BLaER1 treated with 17β-estradiol and CSF1 and Interleukin-3, amounts not matched to agents 10 nM and 100 nM (cell line): ENCODE results near the gene MMP28.

Experiments used
- H3K27ac ChIP-seq, 11 experiments: shearing (Covaris generic); formaldehyde crosslinking; 2 replicates each; pipeline ENCODE4 v1.8.1; 2022
- H3K27me3 ChIP-seq, 11 experiments: shearing (Covaris generic); formaldehyde crosslinking; 2 replicates each; pipeline ENCODE4 v1.8.1; 2022
- H3K36me3 ChIP-seq, 11 experiments: shearing (Covaris generic); formaldehyde crosslinking; 2 replicates each; pipeline ENCODE4 v1.8.1; 2022
- H3K4me1 ChIP-seq, 10 experiments: shearing (Covaris generic); formaldehyde crosslinking; 2 replicates each; pipeline ENCODE4 v1.8.1; 2022
- H3K4me2 ChIP-seq, 11 experiments: shearing (Covaris generic); formaldehyde crosslinking; 2 replicates each; pipeline ENCODE4 v1.8.1; 2022
- H3K4me3 ChIP-seq, 10 experiments: shearing (Covaris generic); formaldehyde crosslinking; 2 replicates each; pipeline ENCODE4 v1.8.1; 2022
- H3K9ac ChIP-seq, 11 experiments: shearing (Covaris generic); formaldehyde crosslinking; 2 replicates each; pipeline ENCODE4 v1.8.1; 2022
- H3K9me3 ChIP-seq, 11 experiments: shearing (Covaris generic); formaldehyde crosslinking; replicated peaks in 1 of 11; 2 replicates each; pipeline ENCODE4 v1.8.1; 2022
- H4K20me1 ChIP-seq, 11 experiments: shearing (Covaris generic); formaldehyde crosslinking; 2 replicates each; pipeline ENCODE4 v1.8.1; 2022
- Cebpa-rat ChIP-seq, 11 experiments: shearing (Covaris generic); IDR thresholded peaks; 2 replicates each; pipeline ENCODE4 v1.8.1; 2022

Gene MMP28

DNA sequence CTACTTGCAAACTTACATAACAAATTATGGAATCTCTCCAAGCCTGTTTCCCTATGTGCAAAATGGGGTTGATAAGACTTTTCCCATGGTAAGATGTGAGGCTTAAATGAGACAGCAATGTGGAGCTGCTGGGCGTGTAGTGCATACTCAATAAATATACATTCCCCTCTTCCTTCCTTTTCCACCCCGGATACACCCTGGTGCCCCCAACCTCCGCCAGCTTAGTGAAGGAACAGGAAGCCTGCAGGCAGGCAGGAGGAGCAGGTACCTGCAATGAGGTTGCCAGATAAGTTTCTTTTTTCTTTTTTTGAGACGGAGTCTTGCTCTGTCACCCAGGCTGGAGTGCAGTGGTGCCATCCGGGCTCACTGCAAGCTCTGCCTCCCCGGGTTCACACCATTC is 19.9 kb downstream of the MMP28 start:
- no peak overlapping the region for H3K4me3 ChIP-seq
- no peaks in the 10 kb centered on the region for H3K9me3 ChIP-seq
- peaks cover 10 to 69% (median 47%) of the 10 kb centered on the region in 10 experiments; a peak in 19 of 20 replicates for H3K4me1 ChIP-seq
- peak overlapping the region in 9 of 11 experiments; percentile 39 to 92 (median 77); a peak in 17 of 22 replicates for H3K4me2 ChIP-seq
- peaks cover 0 to 3% (median 0%) of the 10 kb centered on the region in 11 experiments; a peak in 1 of 22 replicates for H3K27me3 ChIP-seq
- no peak overlapping the region; a peak in 1 of 22 replicates for H3K9ac ChIP-seq
- no peaks in the 10 kb centered on the region for H3K36me3 ChIP-seq
- TF ChIP-seq Cebpa-rat (IDR thresholded peaks at IDR 0.05), result no peak
- no peak overlapping the region for H3K27ac ChIP-seq
- H4K20me1 ChIP-seq, result no peaks in the 10 kb centered on the region

DNA sequence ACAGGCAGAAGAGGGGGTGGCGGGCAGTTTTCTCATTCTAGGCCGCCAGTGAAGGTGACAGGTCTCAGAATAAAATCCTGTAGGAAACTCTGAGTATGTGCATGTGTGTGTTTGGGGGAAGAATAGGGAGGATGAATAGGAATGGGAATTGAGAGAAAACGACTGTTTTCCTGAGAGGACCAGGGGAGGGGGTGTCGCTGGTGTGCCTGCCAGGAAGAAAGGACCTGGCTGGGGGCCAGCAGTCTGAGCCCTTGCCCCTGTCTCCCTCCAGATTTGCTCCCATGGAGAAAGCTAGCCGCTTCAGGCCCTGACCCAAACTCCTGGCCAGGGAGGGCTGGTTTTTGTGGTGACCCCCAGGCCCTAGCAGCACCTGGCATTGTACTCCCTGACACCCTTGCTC is 20.4 kb downstream of the MMP28 start:
- H3K27ac ChIP-seq, result no peak overlapping the region
- no peak overlapping the region for H3K4me3 ChIP-seq
- H3K9me3 ChIP-seq, result no peaks in the 10 kb centered on the region
- H3K36me3 ChIP-seq, result no peaks in the 10 kb centered on the region
- no peak for TF ChIP-seq Cebpa-rat (IDR thresholded peaks at IDR 0.05)
- peak overlapping the region in 9 of 11 experiments; percentile 39 to 92 (median 77); a peak in 17 of 22 replicates for H3K4me2 ChIP-seq
- H3K4me1 ChIP-seq, result peaks cover 10 to 69% (median 49%) of the 10 kb centered on the region in 10 experiments; a peak in 19 of 20 replicates
- no peaks in the 10 kb centered on the region for H4K20me1 ChIP-seq
- no peak overlapping the region; a peak in 1 of 22 replicates for H3K9ac ChIP-seq
- H3K27me3 ChIP-seq, result peaks cover 0 to 3% (median 0%) of the 10 kb centered on the region in 11 experiments; a peak in 1 of 22 replicates

DNA sequence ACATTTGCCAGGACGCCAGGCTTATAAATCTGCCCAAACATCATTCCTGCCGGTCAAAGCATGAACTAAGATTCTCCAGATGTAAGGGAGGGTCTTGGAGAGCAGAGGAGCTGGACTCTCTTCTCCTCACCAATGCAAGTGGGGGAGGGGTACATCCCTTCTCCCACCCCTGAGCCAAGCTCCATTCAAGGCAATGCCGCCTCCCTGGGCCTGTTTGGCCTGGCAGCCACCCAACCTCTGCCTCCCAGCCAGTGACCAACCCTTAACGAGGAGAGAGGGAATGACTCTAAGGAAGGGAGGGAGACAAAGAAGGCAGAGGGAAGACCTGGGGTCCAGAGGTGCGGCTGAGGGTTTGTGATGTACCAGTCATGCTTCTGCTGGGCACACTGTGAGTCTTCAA is 20.9 kb downstream of the MMP28 start:
- Histone ChIP-seq H3K9me3 (no peaks in the 10 kb centered on the region), H3K9ac (peak overlapping the region in 5 of 11 experiments; percentile 39 to 64 (median 61); a peak in 7 of 22 replicates), H3K36me3 (no peaks in the 10 kb centered on the region), H3K4me3 (no peak overlapping the region), H3K4me2 (peak overlapping the region; percentile 19 to 92 (median 76); a peak in 21 of 22 replicates), H3K4me1 (peaks cover 10 to 69% (median 49%) of the 10 kb centered on the region in 10 experiments; a peak in 19 of 20 replicates), H3K27me3 (peaks cover 0 to 3% (median 0%) of the 10 kb centered on the region in 11 experiments; a peak in 1 of 22 replicates), H4K20me1 (no peaks in the 10 kb centered on the region), H3K27ac (peak overlapping the region in 6 of 11 experiments; percentile 21 to 70 (median 61); a peak in 10 of 22 replicates)
- TF ChIP-seq Cebpa-rat (IDR thresholded peaks at IDR 0.05), result no peak

DNA sequence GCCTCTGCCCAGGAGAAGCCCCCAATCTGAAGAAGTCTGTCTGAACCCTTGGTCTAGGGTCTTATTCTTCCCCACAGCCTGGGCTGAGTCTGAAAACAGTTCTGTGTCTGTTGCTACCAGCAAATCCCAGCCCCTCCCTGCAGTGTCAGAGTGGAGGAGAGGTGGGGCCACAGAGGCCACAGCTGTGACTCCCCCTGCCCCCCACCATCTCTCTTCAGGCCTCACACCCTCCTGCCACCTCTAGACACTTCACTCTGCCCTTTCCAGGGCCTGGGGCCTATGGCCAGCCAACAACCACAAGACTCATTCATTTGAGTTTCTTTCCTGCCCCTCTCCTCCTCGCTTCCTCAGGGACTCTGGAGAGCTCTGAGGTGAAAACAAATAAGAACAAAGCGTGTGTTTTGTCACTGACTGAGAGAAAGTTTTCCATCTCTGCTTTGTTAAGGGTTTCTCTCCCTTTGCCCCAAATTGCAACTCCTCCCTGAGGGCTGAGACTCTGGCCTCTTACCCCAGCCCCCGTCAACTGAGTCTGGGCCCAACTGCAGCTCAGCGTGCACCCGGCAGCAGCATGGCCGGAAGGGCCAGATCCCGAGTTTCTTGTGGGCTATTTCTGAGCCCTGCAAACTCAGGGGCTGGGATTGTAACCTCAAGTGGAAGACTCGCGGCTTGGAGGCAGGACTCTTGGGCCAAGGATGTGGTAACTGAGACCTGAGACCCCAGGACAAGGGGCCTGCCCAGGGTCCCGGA is 21.6 kb downstream of the MMP28 start:
- Histone ChIP-seq H3K27me3 (peaks cover 0 to 3% (median 0%) of the 10 kb centered on the region in 11 experiments; a peak in 1 of 22 replicates), H3K36me3 (no peaks in the 10 kb centered on the region), H3K4me3 (no peak overlapping the region; a peak in 1 of 20 replicates), H3K4me1 (peaks cover 10 to 64% (median 49%) of the 10 kb centered on the region in 10 experiments; a peak in 19 of 20 replicates), H3K27ac (peak overlapping the region in 8 of 11 experiments; percentile 21 to 70 (median 56); a peak in 14 of 22 replicates), H4K20me1 (no peaks in the 10 kb centered on the region), H3K9me3 (no peaks in the 10 kb centered on the region), H3K9ac (peak overlapping the region in 8 of 11 experiments; percentile 0 to 64 (median 48); a peak in 11 of 22 replicates), H3K4me2 (peak overlapping the region; percentile 19 to 92 (median 76); a peak in 21 of 22 replicates)
- TF ChIP-seq Cebpa-rat (IDR thresholded peaks at IDR 0.05), result no peak

DNA sequence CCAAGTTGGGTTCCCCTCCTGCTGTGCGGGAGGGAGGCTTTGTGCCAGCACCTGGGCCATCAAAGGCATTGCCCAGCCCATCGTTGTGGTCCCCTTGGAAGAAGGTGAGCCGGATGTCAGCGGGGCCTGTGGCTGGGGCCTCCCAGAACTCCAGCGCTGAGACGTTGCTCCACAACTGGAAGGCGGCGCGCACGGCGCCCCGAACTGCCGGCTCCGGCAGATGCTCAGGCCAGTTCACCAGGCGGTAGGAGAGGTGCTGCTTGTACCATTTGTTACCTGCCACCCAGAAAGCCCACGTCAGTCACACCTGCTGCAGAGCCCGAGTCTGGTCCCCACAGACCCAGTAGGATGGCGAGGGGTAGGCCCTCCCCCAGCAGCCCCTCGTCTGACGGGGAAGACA is 22.3 kb downstream of the MMP28 start:
- H3K9me3 ChIP-seq, result no peaks in the 10 kb centered on the region
- H3K9ac ChIP-seq, result peak overlapping the region in 7 of 11 experiments; percentile 11 to 64 (median 56); a peak in 10 of 22 replicates
- no peak for TF ChIP-seq Cebpa-rat (IDR thresholded peaks at IDR 0.05)
- peak overlapping the region in 10 of 11 experiments; percentile 19 to 92 (median 76); a peak in 20 of 22 replicates for H3K4me2 ChIP-seq
- H3K4me3 ChIP-seq, result no peak overlapping the region; a peak in 1 of 20 replicates
- no peaks in the 10 kb centered on the region for H3K36me3 ChIP-seq
- H3K4me1 ChIP-seq, result peaks cover 10 to 59% (median 49%) of the 10 kb centered on the region in 10 experiments; a peak in 19 of 20 replicates
- H4K20me1 ChIP-seq, result no peaks in the 10 kb centered on the region
- peaks cover 0 to 3% (median 0%) of the 10 kb centered on the region in 11 experiments; a peak in 1 of 22 replicates for H3K27me3 ChIP-seq
- peak overlapping the region in 8 of 11 experiments; percentile 21 to 70 (median 56); a peak in 14 of 22 replicates for H3K27ac ChIP-seq

DNA sequence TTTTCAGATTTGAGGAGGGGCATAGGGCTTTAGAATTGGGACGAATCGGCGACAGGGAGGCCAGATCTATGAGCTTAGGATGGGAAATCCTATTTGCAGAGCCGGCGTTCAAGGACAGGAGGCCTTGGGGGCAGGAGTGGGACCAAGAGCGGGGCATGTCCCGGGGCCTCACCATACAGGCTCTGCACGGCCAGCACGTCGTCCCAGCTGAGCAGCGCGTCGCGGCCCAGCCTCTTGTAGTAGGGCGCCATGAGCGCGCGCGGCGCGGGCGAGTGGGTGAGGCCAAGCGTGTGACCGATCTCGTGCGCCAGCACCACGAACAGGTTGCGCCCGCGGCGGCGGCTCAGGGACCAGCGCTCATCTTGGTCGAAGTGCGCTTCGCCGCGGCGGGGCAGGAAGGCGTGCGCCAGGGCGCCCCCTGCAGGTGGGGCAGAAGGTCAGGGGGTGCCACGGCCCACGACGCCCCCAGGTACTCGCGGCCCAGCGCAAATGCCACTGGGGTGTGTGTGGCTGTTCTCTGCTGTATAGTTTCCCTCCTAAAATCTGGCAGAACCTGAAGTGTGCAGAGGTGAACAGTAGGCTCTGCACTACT is 25.4 kb downstream of the MMP28 start:
- H3K4me1 ChIP-seq, result peaks cover 10 to 61% (median 48%) of the 10 kb centered on the region in 10 experiments; a peak in 19 of 20 replicates
- H3K27ac ChIP-seq, result no peak overlapping the region
- H3K9ac ChIP-seq, result no peak overlapping the region
- H3K4me3 ChIP-seq, result no peak overlapping the region
- H3K4me2 ChIP-seq, result no peak overlapping the region
- H3K36me3 ChIP-seq, result no peaks in the 10 kb centered on the region
- peaks cover 0 to 6% (median 0%) of the 10 kb centered on the region in 11 experiments; a peak in 2 of 22 replicates for H3K27me3 ChIP-seq
- no peaks in the 10 kb centered on the region for H3K9me3 ChIP-seq
- no peak for TF ChIP-seq Cebpa-rat (IDR thresholded peaks at IDR 0.05)
- H4K20me1 ChIP-seq, result peaks cover 0 to 16% (median 0%) of the 10 kb centered on the region in 11 experiments; a peak in 3 of 22 replicates

DNA sequence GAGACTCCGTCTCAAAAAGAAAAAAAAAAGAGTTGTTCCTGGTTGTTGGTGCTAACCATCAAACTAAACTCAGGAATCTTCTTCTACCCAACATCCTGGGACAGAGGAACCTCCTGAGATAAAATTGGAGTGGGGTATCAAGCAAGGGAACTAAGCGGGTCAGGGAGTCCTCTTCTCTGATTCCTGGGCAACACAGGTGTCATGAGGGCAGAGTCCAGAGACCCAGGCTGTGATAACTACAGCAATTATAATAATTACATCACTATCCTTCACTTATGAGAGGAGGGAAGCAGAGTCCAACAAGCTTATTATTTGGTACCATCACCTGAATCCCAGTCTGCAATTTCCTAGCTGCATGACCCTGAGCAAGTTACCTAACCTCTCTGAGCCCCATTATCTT is 26.6 kb downstream of the MMP28 start:
- Histone ChIP-seq H3K9me3 (no peaks in the 10 kb centered on the region), H3K27ac (no peak overlapping the region), H3K4me3 (no peak overlapping the region), H3K4me2 (no peak overlapping the region), H3K27me3 (peaks cover 0 to 9% (median 0%) of the 10 kb centered on the region in 11 experiments; a peak in 2 of 22 replicates), H3K36me3 (no peaks in the 10 kb centered on the region), H4K20me1 (peaks cover 0 to 23% (median 0%) of the 10 kb centered on the region in 11 experiments; a peak in 3 of 22 replicates), H3K4me1 (peaks cover 6 to 57% (median 44%) of the 10 kb centered on the region in 10 experiments; a peak in 19 of 20 replicates), H3K9ac (no peak overlapping the region)
- TF ChIP-seq Cebpa-rat (IDR thresholded peaks at IDR 0.05), result no peak

DNA sequence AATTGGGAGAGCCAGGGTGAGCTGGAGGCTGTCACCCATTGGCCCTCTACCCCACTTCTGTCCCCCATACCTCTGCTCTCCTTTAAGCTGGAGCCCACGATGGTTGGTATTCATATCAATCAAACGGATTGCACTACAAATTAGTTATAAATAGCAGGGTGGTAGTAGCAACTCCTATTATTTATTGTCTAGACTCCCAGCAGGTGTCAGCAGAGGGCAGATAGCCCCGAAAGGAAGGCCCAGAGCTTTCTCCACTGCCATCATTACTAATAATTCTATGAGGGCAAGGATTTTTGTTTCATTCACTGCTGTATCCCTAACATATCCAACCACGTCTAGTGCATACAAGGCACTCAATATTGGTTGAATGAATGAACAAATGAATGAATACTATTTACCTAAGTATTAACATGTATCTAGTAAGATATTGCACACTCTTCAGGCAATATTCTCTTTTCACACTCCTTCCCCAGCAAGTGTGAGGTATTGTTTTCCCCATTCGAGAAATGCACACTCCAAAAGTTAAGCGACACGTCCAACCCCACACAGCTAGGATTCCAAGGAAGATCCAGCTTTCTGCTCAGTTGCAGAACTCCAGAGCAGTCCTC is 28.4 kb downstream of the MMP28 start:
- no peaks in the 10 kb centered on the region for H3K9me3 ChIP-seq
- H3K4me3 ChIP-seq, result no peak overlapping the region
- peaks cover 0 to 42% (median 27%) of the 10 kb centered on the region in 10 experiments; a peak in 19 of 20 replicates for H3K4me1 ChIP-seq
- no peak overlapping the region for H3K27ac ChIP-seq
- peaks cover 0 to 23% (median 0%) of the 10 kb centered on the region in 11 experiments; a peak in 3 of 22 replicates for H4K20me1 ChIP-seq
- peak overlapping the region in 2 of 11 experiments; percentile 22 to 41; a peak in 1 of 22 replicates for H3K9ac ChIP-seq
- peaks cover 0 to 9% (median 0%) of the 10 kb centered on the region in 11 experiments; a peak in 1 of 22 replicates for H3K27me3 ChIP-seq
- H3K36me3 ChIP-seq, result no peaks in the 10 kb centered on the region
- peak overlapping the region in 1 of 11 experiments; percentile 77; a peak in 2 of 22 replicates for H3K4me2 ChIP-seq
- TF ChIP-seq Cebpa-rat (IDR thresholded peaks at IDR 0.05), result no peak
